NCI-H1417 treated with DMSO at 0.1 percent for 48 hours (cell line): ENCODE data around the gene SLC5A3.

Experiments
- DNase-seq: peaks from one replicate; lab custom pipeline; 2025; lab: John Stamatoyannopoulos, UW

SLC5A3 gene

DNA sequence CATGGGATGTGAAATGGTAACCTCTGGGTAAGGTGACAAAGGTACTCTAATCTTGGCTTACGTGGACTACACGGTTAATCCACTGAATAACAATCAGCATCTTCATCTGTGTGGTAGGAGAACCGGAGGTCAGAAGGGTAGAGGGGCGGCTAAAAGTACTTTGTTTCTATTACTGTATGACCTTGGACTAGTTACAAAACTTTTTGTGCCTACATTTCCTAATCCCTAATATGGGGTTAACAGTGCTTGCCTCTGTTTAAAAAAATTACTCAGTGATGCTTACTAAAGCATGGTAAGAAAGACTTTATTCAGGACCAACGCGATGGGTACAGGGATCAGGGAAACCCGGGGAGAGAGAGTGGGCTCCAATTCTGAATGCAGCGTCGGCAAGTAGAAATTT is 1.7 kb upstream of the SLC5A3 start:
- DNase-seq = no peak

DNA sequence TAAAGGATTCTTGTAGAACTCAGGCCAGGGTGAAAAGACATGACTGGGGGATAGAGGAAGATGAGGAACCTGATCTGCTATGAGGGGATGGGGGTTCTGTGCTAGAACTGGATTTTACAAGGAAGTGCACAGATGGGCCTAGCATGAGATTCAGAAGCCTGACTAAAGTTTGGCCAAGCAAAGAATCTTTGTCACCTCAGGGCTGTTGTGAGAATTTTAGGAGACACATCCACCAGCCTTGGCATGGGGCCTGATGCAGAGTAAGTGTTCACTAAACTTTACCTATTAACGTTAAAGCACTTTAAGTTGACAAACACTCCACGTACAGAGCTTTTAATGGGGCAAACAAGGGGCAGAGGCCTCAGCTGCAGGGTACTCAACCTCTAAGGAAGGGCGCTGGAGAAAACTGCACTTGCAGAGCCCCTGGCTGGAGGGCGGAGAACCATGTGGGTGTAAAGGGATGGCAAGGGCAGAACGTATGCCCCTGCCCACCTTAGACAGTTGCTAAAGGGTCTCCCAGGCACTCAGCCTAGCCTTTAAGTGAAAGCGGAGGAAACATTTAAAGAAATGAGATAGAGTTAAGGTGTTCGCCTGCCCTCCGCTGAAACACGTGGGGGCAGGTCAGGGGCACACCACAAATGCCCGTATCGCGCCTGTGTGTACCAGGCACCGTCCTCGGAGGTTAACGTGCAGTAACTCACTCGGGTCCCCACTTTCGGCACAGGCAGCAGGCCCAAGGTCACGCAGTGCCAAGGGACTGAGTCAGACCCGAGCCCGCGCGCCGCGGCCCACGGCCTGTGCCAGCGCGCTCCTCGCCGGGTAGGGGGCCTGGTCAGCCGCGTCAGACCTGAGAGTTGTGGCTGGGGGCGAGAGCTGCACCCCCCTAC is 990 bp upstream of the SLC5A3 start:
- no peak for DNase-seq

DNA sequence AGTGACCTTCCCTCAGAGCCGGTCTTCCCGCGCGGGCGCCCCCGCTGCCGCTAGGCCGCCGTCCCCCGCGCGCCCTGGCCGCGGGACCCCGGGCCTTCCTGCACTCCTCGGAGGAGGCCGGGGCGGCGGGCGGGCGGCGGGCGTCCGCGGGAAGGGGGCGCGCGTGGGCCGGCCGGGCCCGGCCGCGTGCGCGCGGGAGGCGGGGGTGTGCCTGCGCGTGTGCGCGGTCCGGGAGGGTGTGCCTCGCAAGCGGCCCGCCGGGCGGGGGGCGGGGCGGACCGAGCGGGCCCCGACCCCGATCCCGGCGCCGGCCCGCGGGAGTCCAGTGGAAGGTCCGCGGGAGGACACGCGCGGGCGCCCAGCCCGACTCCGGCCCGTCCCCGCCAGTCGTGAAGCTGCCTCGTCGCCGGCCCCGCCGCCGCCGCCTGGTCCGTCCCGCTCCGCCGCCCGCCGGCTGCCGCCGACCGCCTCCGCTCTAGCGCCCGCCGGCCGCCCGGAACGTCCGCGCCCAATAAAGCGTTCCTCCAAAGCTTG is 438 bp downstream of the SLC5A3 start:
- DNase-seq = no peak

DNA sequence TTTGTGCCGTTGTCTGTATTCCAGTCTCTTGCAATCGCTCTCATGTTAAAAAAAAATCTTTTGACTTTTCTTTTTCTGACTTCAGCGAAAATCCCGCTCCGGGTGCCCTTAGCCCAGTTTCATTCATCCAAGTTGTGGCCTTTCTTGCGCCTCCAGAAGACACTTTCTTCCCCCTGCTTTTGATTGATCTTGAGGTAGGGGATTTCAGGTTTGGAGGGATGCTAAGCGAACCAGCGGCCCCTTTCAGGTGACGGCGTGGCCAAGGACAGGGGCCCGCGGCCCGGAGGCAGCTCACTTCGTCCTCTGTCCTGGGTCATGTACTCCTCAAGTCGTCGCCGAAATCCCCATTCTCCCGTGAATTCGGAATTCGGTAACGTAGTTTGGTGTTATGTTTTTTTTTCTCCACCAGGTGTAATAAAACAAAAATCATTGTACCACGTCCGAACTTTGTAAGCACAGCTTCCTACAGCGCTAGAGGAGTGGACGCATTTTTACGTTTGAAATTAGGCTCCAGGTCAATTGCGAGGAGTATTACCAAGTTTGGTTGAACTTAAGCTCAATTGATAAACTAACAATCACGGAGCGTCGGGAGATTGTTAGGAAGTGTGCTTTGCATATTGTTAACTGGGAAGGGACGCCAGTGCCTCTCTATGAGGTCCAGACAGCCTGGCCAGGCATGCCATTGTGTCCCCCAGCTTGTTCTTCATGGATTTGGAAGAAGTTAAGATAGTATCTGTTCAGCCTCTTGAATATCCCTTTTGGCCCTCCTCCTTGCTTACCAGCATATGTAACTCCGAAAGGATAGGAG is 1.1 kb downstream of the SLC5A3 start:
- no peak for DNase-seq

DNA sequence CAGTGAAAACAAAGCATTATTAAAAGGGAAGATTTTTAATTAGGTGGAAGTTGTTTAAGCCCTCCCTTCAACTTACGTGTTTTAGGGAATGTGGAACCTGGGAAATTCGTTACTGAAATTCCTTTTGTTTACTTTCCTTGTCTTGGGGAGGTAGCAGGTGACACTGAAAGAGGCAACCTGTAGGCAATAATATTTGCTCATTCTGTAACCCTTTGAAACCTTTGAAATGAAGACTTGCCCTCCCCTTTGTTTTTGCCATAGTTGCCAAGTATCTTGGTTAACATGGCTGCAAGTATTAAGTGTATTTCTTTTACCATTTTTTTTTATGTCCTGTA is 1.7 kb downstream of the SLC5A3 start:
- DNase-seq = no peak

DNA sequence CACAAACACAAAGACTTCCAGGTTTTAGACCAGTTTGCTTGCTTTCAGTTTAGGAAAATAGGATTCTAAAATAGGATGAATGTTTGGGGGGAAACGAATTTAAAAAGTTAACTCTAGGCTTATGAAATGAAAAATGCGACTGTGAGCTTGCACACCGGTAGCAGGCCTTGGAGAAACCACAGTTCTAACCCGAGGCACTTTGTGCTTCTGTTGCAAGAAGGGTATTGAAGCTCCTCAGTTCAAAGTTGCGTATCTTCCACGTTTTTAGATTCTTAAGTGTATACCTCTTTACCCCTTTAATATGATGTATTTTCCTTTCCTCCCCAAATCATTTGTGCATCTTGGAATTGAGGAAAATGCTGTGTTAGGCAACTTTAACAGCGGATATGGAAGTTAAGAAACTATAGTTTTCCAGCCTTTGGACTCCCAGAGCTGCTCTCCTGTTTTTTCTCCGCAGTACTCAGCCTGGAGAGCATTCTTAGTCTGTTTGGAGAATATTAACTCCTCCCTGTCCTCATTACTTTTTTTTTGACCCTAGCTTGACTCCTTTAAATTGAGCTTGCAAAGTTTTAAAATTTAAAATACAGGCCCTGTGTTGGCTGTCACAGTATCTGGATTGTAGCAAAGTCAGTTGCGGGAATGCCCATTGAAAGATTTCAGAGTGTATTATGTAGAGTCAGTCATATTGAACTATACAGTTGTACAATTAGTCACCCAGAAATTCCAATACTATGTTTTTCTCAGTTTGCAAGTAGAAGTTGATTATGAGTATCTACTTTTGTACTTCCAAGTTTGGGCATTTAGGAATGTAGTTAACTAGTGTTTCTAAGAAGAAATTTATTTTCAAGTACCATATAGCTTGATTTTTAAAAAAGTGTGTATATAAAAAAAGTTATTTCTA is 2.6 kb downstream of the SLC5A3 start:
- no peak for DNase-seq

DNA sequence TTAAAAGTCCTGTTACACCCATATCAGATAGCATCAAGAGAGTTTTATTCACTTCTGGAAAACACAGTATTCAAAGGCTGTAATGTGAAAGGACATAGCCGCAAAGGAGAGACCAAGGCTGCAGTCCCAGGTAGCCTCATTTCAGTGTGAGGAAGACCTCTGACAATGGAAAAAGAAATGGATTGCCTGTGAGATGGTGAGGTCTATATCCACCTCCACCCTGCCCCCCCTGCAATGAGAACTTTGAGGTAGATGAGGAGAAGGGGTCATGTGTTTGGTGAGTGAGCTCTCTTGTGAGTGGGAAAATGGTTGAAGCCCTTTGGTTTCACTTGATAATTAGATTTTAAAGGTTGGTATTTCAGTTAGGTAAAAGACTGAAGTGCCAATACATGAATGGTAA is 3.5 kb downstream of the SLC5A3 start:
- DNase-seq = no peak

DNA sequence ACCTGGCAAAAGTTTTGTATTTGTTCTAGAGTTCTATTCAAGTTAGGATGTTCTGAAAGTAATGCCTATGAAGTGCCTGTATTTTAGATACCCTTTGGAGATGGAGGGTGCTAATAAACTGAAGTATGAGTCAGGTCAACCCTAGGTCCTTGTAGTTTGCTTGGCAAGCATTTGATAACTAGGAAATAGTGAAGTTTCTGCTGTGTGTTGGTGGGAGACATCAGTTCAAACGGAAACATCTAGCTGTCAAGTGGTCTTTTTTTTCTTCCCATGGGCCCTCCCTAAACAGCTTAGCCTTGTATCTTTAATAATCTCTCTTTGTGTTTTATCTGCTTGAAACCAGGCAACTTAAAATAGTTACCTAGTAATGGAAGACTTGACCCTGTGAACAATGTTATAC is 4.5 kb downstream of the SLC5A3 start:
- DNase-seq = no peak

DNA sequence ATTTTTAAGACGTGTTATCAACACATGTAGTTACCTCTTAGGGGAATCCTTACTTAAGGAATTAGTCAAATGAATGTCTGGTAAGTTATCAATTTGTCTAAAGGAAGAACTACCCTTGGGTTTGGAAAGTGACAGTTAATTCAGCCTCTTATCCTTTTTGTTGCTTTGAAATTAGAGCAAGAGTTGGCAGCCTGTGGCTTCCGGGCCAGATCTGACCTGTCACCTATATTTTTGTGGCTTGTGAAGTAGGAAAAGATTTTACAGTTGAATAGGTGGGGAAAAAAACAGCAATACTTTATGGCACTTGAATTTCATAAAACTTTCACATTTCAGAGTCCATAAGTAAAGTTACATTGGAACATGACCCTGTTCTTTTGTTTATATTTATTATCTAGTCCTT is 5.5 kb downstream of the SLC5A3 start:
- DNase-seq = no peak

DNA sequence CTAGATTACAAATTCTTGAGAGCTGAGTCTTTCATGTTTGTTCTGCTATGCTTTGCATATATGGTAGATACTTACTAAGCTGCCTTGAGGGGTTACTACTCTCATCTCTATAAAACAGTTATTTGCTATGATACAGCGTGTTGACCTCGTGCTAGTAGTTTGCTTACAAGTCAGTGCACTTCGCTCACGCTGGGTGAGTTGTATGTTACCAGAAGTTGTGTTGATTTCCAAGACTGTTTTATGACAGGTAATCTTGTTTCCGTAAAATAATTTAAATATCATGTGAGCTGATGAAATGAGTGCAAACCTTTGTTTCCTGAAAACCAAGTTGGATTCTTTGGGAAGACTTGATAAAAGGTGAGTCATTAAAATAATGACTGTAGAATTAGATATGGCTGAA is 7.3 kb downstream of the SLC5A3 start:
- DNase-seq = no peak

DNA sequence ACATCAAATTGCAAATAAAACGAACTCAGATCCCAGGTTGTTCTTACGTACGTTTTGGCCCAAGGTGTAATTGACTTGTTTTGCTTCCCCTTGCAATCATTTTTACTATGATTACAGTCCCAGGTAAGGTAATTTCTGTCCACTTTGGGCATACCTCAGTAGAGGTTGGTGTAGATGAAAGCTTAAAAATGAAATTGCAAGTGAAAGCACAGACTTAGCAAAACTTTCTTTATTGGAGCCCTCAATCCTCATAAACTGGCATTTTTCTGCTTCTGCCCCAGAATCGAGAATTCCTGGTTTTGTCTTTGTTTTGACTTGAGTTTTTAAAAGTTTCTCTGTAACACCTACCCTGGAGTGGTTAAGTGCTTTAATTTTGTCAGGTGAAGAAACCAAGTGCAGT is 9.4 kb downstream of the SLC5A3 start:
- DNase-seq = no peak

DNA sequence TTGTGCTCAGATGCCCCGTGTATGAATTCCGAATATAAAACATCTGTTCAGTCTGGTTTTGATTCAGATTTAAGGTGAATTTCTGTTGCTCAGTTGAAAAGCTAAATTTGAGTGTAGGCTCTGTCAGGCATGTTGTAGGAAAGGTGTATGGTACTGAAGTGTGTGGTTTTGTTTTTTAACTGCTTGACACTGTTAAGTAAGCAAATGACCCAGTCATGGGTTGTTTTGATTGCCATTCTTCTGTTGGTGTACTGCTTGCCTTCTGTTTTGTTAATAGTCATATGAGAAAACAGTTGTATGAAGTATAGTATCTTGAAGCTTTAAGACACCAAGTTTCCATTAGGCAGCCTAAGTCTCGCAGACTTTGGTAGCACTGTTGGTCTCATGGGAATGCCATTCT is 10.0 kb downstream of the SLC5A3 start:
- DNase-seq = no peak

DNA sequence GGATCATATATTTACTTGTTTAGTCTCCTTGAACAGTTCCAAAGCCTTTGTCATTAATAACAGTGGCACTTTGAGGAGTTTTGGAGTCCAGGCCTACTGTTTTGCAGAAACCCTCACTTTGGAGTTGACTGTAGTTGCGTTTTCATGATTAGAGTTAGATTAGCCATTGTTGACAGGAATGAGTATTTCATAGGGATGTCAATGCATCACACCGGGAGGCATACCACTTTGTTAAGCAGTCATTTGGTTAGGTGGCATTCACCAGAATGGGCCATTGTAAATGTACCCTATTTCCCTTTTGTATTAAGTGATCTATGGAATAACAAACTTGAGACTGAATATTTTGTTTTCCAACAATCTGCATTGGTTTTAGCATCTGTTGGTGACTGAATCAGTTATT is 11.8 kb downstream of the SLC5A3 start:
- no peak for DNase-seq

DNA sequence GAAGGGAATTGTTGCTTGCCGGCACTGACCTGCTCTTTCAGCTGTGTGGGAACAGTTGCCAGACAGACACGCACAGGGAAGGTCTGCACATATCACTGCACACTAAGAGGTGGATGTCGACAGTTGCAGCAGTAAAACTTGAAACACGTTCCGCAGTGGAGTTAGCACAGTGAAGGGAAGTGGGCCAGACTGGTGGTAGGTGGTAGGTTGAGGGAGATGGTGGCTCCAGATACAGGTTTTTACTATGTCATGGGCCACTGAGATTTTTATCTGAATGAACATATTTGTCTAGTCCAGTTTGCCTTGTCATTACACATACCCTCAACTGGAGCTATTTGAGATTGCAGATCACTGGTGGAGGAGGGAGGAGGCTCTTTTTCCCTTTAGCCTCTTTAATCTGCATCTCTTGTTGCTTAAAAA is 13.5 kb downstream of the SLC5A3 start:
- DNase-seq = no peak

DNA sequence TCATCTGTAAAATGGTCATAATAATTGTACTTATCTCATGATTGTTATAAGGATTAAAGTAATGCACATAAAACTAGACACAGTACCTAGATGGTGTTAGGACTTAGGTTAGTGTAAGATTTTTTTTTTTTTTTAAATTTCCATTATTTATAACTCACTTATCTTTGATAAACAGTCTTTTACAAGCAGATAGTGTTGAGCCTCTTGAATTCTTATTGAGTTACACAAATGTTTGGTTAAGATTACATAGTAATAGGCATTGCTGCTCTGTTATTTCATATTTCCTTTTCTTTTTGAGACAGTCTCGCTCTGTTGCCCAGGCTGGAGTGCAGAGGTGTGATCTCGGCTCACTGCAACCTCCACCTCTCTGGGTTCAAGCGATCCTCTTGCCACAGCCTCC is 15.4 kb downstream of the SLC5A3 start:
- no peak for DNase-seq

DNA sequence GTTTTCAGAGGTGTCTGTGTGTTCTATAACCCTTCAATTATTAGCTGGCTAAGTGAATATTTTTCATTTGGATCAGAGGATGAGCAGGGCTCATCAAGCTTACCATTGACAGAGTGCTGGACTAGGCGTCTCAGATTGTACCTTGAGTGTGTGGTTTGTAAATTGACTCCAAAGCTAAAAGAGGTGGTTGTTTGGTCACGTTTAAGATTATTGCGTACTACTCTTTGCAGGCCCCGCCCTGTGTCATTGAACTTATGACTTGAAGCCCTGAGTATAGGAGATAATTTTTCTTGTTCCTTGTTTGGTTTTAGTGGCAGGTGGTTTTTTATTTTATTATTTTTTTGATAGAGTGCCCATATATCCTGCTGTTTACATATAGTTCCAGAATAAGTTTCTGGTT is 17.7 kb downstream of the SLC5A3 start:
- no peak for DNase-seq

DNA sequence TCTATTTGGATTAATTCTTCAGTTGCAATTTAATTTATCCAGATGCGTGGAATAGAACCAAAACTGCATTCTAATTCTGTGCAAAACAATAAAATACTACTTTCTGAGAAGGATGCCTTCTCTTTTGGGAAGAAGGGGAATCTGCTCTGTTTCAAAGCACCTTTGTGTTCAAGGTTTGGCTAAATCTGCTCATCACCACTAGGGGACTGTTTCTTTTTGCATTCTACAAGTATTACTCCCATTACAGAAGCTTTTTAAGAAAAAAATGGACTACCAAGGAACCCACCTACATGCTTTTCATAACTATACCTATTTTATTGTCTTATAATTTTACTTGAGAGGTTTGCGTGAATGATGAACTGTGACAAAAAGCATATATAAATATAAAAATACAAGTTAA is 18.2 kb downstream of the SLC5A3 start:
- no peak for DNase-seq

DNA sequence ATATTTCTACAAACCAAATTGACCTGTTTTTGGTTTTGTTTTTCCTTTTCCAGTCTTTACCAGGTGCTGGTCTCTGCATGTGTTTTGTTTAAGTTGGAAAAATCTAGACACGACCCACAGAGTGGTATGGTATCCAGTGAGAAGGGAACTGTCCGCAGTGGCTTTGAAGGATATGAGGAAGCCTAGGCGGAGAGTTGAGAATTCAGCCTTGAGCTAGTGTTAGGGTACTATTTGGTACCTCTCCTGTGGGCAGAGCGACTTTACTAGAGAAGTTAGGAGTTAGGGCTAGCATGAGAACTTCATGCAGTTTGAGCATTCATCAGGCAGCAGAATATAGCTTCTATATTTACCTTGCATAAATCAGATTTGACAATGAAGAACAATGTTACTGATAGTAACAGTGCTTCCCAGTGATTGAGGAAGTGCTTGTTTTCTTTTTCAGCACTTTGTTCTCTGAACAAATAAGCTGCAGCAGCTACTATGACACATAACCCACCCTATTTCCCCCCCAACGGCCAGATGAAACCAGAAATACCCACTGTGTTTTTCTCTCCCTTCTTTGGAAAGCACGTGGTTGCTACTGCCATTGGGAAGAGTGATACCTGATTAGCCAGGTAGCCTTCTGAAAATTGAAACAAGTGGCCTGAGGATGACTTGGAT is 19.0 kb downstream of the SLC5A3 start:
- peak; percentile 31 for DNase-seq

DNA sequence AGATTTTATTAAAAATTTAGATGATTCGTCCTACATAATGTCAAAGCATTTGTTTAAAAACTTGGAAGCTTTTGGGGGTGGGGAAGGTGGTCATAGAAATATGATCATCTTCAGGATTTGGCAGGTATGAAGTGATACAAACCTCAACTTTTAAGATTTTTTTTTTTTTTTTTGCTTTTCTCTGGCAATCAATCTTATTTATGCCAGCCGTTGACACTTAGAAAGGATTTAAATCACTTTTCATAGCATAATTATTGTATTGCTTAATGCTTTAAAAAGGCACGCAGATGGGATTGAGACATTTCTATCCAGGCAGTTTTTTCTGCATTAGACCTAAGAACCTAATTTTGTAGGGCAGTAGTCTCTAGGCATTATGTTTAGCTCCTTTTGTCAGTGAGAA is 19.7 kb downstream of the SLC5A3 start:
- DNase-seq = no peak

DNA sequence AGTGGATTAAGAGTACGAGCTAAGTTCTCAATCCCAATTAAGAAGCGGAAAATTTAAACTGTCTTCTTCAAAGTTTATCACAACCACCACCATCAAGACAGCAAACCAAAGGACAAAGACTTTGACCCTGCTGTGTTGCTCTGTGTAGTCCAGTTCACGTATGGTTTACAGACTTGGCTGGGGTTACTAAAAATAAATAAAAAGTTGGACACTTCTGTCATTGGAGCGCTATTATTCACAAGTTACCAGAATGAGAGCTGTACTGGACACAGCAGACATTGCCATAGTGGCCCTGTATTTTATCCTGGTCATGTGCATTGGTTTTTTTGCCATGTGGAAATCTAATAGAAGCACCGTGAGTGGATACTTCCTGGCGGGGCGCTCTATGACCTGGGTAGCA is 21.6 kb downstream of the SLC5A3 start:
- no peak for DNase-seq

DNA sequence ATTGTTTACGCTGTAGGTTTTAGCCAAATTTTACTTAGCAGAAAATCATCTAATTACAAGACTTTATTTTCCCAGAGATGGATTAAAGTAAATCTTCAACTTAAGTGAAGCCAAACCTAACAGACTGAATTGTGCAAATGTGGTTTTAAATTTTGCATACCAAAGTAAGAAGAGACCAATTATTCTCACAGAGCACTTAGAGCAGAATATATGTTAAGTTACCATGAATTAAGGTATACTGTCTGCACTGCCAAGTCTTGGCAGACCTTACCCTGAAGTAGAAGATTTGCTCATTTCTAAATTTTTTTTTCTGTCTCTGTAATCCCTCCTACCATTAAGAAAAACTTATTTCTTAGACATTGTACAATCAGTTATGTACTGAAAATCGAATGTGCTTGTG is 24.1 kb downstream of the SLC5A3 start:
- DNase-seq = no peak

DNA sequence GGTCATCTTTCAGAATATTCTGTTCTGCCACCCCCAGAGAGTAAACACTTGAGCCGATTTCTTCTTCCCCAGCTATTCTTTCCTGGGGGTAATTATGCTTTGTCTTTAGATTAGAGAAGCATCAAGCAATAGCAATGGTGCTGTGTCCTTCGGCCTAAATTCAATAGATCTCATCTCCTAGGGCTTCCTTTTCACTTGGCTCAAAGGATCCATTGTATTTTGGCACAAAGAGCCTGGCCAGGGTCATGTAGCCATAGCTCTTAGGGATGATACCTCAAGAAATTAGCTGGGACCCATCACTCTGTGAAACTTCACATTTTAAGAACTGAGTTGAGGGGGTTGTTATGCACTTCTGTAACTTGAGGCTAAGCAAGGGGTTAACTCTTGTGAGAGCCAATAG is 27.0 kb downstream of the SLC5A3 start:
- no peak for DNase-seq
